Thyroid gland (tissue), 4 donors: ENCODE results near the gene FURIN. TPM values are rescaled to one million over a fixed set of nuclear protein-coding genes. Genes with fewer than 3 reads are reported as not detected.

Source experiments
- DNase-seq, 2 donors: peaks; one replicate each; pipeline ENCODE4 v3.0.0-alpha.2; 2019
- H3K27ac ChIP-seq, 3 donors: fragments of 200-600 bp; sonication (generic); 1 replicate in 2 of 3; 2 replicates in 1 of 3; pipeline ENCODE4 v1.5.1; 2016 to 2019; ENCODE audit warnings: mild to moderate bottlenecking in 1 of 3, moderate library complexity in 1 of 3
- H3K27me3 ChIP-seq: fragments of 200-600 bp; sonication (generic); one replicate; pipeline ENCODE4 v1.5.1; 2019
- H3K36me3 ChIP-seq, 2 donors: fragments of 200-600 bp; sonication (generic); one replicate each; pipeline ENCODE4 v1.5.1; 2016 to 2019
- H3K4me1 ChIP-seq, 2 donors: fragments of 200-600 bp; sonication (generic); one replicate each; pipeline ENCODE4 v1.5.1; 2017 to 2019
- H3K4me3 ChIP-seq, 3 donors: fragments of 200-600 bp; sonication (generic); replicated peaks in 1 of 3; 1 replicate in 2 of 3; 2 replicates in 1 of 3; pipeline ENCODE4 v1.5.1; 2016; ENCODE audit warnings: mild to moderate bottlenecking in 1 of 3
- H3K9me3 ChIP-seq: fragments of 200-600 bp; sonication (generic); one replicate; pipeline ENCODE4 v1.5.1; 2017
- POLR2A ChIP-seq, 2 donors: fragments of 450-650 bp; IDR thresholded peaks; one replicate each; pipeline ENCODE4 v1.6.1; 2017; ENCODE audit warnings: antibody characterized with exemption in 2 of 2, mild to moderate bottlenecking in 2 of 2, moderate library complexity in 1 of 2
- WGBS, 2 donors: methylation state at CpG; one replicate each; pipeline ENCODE4 v1.1.5; 2017; 5-methylcytosine and 5-hydroxymethylcytosine counted together
- intact Hi-C: fragments of 100-400 bp; cut with DNase I; formaldehyde crosslinking; loops from one replicate; pipeline ENCODE4 v1.15.1; 2023
- total RNA-seq, 4 donors: library from RNA; depleted of rRNA; stranded (reverse); fragments of >200 nt; gene quantifications; one replicate each; pipeline ENCODE4 v1.2.3, GENCODE V29; 2016
- TF ChIP-seq, protein P1 (sequence below), 6 experiments: fragments of 200-600 bp in 3 of 6; fragments of 450-650 bp in 3 of 6; sonication (generic) in 3 of 6; IDR thresholded peaks; one replicate each; pipeline ENCODE4 v1.5.1; 2016 to 2019; ENCODE audit warnings: antibody characterized with exemption in 6 of 6, mild to moderate bottlenecking in 2 of 6, inconsistent platforms in 1 of 6, moderate library complexity in 1 of 6

FURIN gene
- 100 to 1,000 TPM in 2 of 4 donors, 10 to 100 TPM in 2; 88.6 to 128 (median 102) TPM for total RNA-seq

DNA sequence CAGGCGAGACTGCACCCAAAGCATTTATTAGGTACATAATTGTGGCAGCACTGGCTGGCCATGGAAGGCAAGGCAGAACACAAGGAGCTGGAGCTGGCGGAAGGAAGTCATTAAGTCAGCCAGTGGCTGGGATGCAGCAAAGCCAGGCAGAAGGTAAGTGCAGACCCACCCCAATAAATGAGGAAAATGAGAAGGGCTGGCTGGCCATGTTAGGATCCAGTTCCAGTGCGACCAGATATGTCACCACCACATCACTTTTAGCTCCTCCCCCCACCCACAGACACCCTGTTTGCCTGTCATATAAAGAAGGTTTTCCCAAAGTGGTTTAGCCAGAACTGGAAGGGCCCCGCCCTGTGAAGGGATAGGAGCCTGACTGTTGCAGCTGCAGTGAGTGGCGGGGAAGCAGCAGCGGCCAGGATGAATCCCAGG is at the start of gene FURIN:
FURIN (plus strand) TSS at position 328 of the 429 bp plus-strand sequence. CDS start 7,153 bp downstream, outside the sequence.
- Histone ChIP-seq H3K27me3 (no peaks in the 10 kb centered on the region), H3K9me3 (no peaks in the 10 kb centered on the region), H3K36me3 (no peaks in the 10 kb centered on the region), H3K4me1 (peaks cover 60 to 73% of the 10 kb centered on the region in 2 donors), H3K27ac (peak within 1 kb of the TSS; percentile 90 to 99 (median 97)), H3K4me3 (no peak within 1 kb of the TSS)
- peak; percentile 46 to 67 for DNase-seq
- 87 to 95% methylated on average over 5 to 6 of the region's 6 CpGs for WGBS, 2 donors
- TF ChIP-seq, protein P1, sequence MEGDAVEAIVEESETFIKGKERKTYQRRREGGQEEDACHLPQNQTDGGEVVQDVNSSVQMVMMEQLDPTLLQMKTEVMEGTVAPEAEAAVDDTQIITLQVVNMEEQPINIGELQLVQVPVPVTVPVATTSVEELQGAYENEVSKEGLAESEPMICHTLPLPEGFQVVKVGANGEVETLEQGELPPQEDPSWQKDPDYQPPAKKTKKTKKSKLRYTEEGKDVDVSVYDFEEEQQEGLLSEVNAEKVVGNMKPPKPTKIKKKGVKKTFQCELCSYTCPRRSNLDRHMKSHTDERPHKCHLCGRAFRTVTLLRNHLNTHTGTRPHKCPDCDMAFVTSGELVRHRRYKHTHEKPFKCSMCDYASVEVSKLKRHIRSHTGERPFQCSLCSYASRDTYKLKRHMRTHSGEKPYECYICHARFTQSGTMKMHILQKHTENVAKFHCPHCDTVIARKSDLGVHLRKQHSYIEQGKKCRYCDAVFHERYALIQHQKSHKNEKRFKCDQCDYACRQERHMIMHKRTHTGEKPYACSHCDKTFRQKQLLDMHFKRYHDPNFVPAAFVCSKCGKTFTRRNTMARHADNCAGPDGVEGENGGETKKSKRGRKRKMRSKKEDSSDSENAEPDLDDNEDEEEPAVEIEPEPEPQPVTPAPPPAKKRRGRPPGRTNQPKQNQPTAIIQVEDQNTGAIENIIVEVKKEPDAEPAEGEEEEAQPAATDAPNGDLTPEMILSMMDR (IDR thresholded peaks at IDR 0.05) = no peak
- TF ChIP-seq POLR2A (IDR thresholded peaks at IDR 0.05) = peak in 1 of 2 donors; percentile 28
- intact Hi-C loops = no loop called here

DNA sequence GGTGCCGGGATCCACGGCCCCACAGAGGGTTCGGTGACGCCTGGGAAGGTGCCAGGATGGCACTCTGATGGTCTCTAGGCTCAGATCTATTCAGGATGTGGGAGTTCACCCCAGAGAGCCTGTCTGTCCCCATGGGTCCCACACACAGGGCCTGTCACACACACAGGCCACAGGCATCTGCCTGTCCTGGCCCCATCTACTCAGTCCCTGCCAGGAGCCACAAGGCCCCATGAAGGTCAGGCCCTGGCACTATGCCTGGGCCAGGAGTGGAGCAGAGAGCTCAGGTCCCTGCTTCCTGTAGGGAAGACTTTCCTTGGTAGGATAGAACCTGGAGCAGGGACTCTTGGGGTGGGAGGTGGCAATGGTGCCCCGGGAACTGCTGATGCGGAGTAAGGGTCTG is 49.0 kb upstream of the FURIN start:
- no peaks in the 10 kb centered on the region for H3K36me3 ChIP-seq

DNA sequence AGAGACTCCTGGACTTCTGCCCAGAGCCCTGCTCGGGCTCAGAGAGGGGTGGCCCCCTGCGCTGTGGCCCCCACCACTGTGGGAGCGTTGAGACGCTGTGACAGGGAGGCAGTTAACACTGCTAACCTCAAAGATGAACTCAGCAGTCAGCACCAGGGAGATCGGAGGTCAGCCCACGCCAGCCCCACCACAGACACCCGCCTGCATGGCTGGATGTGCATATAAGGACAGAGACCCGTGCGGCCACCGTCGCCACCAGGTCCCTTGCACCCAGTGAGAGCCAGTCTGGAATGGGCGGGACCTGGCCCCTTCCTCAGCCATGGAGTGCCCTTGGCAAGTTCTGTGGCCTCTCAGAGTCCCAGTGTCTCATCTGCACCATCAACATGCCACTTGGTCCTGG is 48.5 kb upstream of the FURIN start:
- Histone ChIP-seq H3K4me1 (no peaks in the 10 kb centered on the region), H3K27me3 (no peaks in the 10 kb centered on the region), H3K9me3 (no peaks in the 10 kb centered on the region), H3K36me3 (no peaks in the 10 kb centered on the region), H3K4me3 (no peak overlapping the region), H3K27ac (no peak overlapping the region)
- TF ChIP-seq POLR2A (IDR thresholded peaks at IDR 0.05) = no peak
- TF ChIP-seq, protein P1 (IDR thresholded peaks at IDR 0.05) = no peak
- intact Hi-C loops = no loop called here
- 79% methylated on average over 12 of the region's 12 CpGs; no CpG with 5 or more reads in 1 of the 2 donors for WGBS, 2 donors
- no peak for DNase-seq

More for the DNA sequence above, 49.0 kb upstream of the FURIN start:
- TF ChIP-seq, protein P1 (IDR thresholded peaks at IDR 0.05) = no peak
- no peak for TF ChIP-seq POLR2A (IDR thresholded peaks at IDR 0.05)
- Histone ChIP-seq H3K4me1 (peaks cover 0 to 1% of the 10 kb centered on the region in 2 donors), H3K9me3 (no peaks in the 10 kb centered on the region), H3K4me3 (no peak overlapping the region), H3K27me3 (no peaks in the 10 kb centered on the region), H3K27ac (no peak overlapping the region)
- DNase-seq = peak; percentile 24 to 32
- intact Hi-C loops = no loop called here
- 65 to 80% methylated on average over 2 to 4 of the region's 6 CpGs for WGBS, 2 donors

DNA sequence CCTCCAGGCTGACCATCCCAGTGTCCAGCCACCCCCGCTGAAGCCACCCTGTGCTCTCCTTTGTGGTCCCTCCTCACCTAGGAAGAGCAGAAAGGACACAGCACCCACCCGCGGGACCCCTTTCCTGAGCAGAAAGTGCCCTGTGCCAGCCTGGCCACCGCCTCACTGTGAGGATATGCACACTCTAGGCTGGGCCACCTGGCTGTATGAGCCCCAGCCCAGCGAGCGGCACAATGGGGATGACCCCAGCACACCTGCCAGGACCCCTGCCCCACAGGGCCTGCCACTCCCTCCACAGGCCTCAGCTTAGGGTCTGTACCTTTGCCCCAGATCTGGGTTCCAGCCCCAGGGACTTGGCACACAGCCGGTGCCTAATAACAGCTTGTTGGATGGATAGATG is 47.9 kb upstream of the FURIN start:
- Histone ChIP-seq H3K27ac (no peak overlapping the region), H3K27me3 (no peaks in the 10 kb centered on the region), H3K36me3 (no peaks in the 10 kb centered on the region), H3K9me3 (no peaks in the 10 kb centered on the region), H3K4me1 (no peaks in the 10 kb centered on the region), H3K4me3 (no peak overlapping the region)
- intact Hi-C loops = no loop called here
- WGBS, 2 donors = 100% methylated on average over 4 to 7 of the region's 7 CpGs
- no peak for TF ChIP-seq POLR2A (IDR thresholded peaks at IDR 0.05)
- TF ChIP-seq, protein P1 (IDR thresholded peaks at IDR 0.05) = no peak
- no peak for DNase-seq

DNA sequence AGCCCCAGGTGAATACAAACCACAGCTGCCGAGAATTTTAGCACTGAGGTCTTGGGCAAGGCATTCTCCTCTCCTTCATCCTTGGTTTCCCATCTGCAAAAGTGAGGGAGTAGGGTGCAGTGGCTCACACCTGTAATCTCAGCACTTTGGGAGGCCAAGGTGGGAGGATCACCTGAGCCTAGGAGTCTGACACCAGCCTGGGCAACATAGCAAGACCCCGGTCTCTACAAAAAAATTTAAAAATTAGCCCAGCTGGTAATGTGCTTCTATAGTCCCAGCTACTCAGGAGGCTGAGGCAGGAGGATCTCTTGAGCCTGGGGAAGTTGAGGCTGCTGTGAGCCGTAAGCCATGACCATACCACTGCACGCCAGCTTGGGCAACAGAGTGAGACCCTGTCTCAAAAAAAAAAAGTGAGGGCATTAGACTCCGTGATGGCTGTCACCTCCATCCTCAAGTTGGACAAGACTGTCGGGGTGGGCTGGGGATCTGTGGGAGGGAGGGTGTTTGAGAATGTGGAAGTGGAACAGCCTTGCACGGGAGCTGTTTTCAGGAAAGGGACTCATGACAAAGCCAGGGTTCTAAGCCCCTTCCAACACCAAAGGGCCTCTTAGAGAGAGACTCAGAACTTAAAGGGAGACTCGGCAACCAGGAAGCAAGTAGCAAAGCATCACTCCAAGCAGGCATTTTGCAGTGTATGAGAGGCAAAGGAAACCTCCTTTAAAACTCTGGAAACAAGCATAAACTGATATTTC is 46.0 kb upstream of the FURIN start:
- no peak for TF ChIP-seq POLR2A (IDR thresholded peaks at IDR 0.05)
- TF ChIP-seq, protein P1 (IDR thresholded peaks at IDR 0.05) = no peak
- DNase-seq = no peak

More for the DNA sequence above, 46.0 kb upstream of the FURIN start:
- WGBS, 2 donors = 83 to 96% methylated on average over 7 to 8 of the region's 8 CpGs
- H3K36me3 ChIP-seq = no peaks in the 10 kb centered on the region
- no peaks in the 10 kb centered on the region for H3K4me1 ChIP-seq
- H3K27me3 ChIP-seq = no peaks in the 10 kb centered on the region
- H3K4me3 ChIP-seq = no peak overlapping the region
- H3K9me3 ChIP-seq = no peaks in the 10 kb centered on the region
- no peak overlapping the region for H3K27ac ChIP-seq
- intact Hi-C loops = no loop called here
